Endothelial cell (in vitro differentiated cells): ENCODE data around the gene DLX4. TPM values are rescaled to one million over a fixed set of nuclear protein-coding genes. Genes with fewer than 3 reads are reported as not detected.
A peak's percentile ranks its signal among the peaks of the same experiment; 100 is the strongest.

ENCODE experiments used
- DNase-seq: peaks from one replicate; pipeline ENCODE4 v3.0.0; 2021; ENCODE audit warnings: low spot score
- H3K27ac Mint-ChIP-seq: one replicate; pipeline ENCODE4 v1.8.0; 2021; ENCODE audit warnings: mixed read lengths, inconsistent platforms; ENCODE audit not compliant: unreplicated experiment
- H3K27me3 Mint-ChIP-seq: one replicate; pipeline ENCODE4 v1.8.0; 2021; ENCODE audit warnings: mild to moderate bottlenecking, moderate library complexity, mixed read lengths, inconsistent platforms; ENCODE audit not compliant: unreplicated experiment
- H3K36me3 Mint-ChIP-seq: one replicate; pipeline ENCODE4 v1.8.0; 2021; ENCODE audit warnings: mild to moderate bottlenecking, low read depth, mixed read lengths, inconsistent platforms; ENCODE audit not compliant: unreplicated experiment
- H3K4me1 Mint-ChIP-seq: one replicate; pipeline ENCODE4 v1.8.0; 2021; ENCODE audit warnings: mild to moderate bottlenecking, mixed read lengths, inconsistent platforms; ENCODE audit not compliant: unreplicated experiment
- H3K4me3 Mint-ChIP-seq: one replicate; pipeline ENCODE4 v1.8.0; 2021; ENCODE audit warnings: mild to moderate bottlenecking, mixed read lengths, inconsistent platforms; ENCODE audit not compliant: unreplicated experiment
- H3K9me3 Mint-ChIP-seq: one replicate; pipeline ENCODE4 v1.8.0; 2021; ENCODE audit warnings: mixed read lengths, inconsistent platforms; ENCODE audit not compliant: unreplicated experiment
- CTCF ChIP-seq: fragments of 200-600 bp; sonication (generic); IDR thresholded peaks from one replicate; pipeline ENCODE4 v1.5.0; 2021; ENCODE audit warnings: antibody characterized with exemption; ENCODE audit not compliant: unreplicated experiment
- total RNA-seq: library from RNA; stranded (reverse); fragmentation: NEBNext Ultra II Directional; extraction: Animal tissue kit (Norgen Biotek cat#: 25700); gene quantifications from one replicate; pipeline ENCODE4 v1.2.1, GENCODE V29; 2021; ENCODE audit not compliant: unreplicated experiment

Gene DLX4
- total RNA-seq, 1 donor from 2014 or later: 0.36 TPM

GRCh38 chr17:50021681-50022370 lies 52.8 kb downstream of the DLX4 start:
- no peak for TF ChIP-seq CTCF
- DNase-seq: no peak

GRCh38 chr17:50022463-50023130 lies 53.6 kb downstream of the DLX4 start:
- TF ChIP-seq CTCF: no peak
- Mint-ChIP-seq H3K4me3 (no peak overlapping the region), H3K9me3 (no peaks in the 10 kb centered on the region), H3K27me3 (peaks cover 1% of the 10 kb centered on the region), H3K4me1 (peaks cover 14% of the 10 kb centered on the region), H3K27ac (no peak overlapping the region), H3K36me3 (no peaks in the 10 kb centered on the region)
- no peak for DNase-seq

More at GRCh38 chr17:50021681-50022370, 52.8 kb downstream of the DLX4 start:
- peaks cover 1% of the 10 kb centered on the region for H3K27me3 Mint-ChIP-seq
- peak overlapping the region; percentile 59 for H3K4me3 Mint-ChIP-seq
- H3K9me3 Mint-ChIP-seq: no peaks in the 10 kb centered on the region
- peaks cover 14% of the 10 kb centered on the region for H3K4me1 Mint-ChIP-seq
- H3K36me3 Mint-ChIP-seq: no peaks in the 10 kb centered on the region
- H3K27ac Mint-ChIP-seq: no peak overlapping the region

GRCh38 chr17:50023520-50023919 lies 54.5 kb downstream of the DLX4 start:
- Mint-ChIP-seq H3K4me3 (no peak overlapping the region), H3K27me3 (peaks cover 2% of the 10 kb centered on the region), H3K4me1 (peaks cover 20% of the 10 kb centered on the region)

More at GRCh38 chr17:50023520-50023919, 54.5 kb downstream of the DLX4 start:
- no peak overlapping the region for H3K27ac Mint-ChIP-seq
- no peak for DNase-seq
- no peak for TF ChIP-seq CTCF
- H3K36me3 Mint-ChIP-seq: no peaks in the 10 kb centered on the region
- no peaks in the 10 kb centered on the region for H3K9me3 Mint-ChIP-seq

Other genes with a start within 250 kb of the DLX4 start
- 9.2 TPM for gene FAM117A, start 205.1 kb upstream of the DLX4 start, total RNA-seq
- 307 TPM for gene KAT7, start 180.5 kb upstream of the DLX4 start, total RNA-seq
- gene TAC4, start 121.1 kb upstream of the DLX4 start, total RNA-seq: not detected
- 0.13 TPM for gene DLX3, start 26.0 kb downstream of the DLX4 start, total RNA-seq
- 5.0 TPM for gene ITGA3, start 86.9 kb downstream of the DLX4 start, total RNA-seq
- 37.1 TPM for gene PDK2, start 126.2 kb downstream of the DLX4 start, total RNA-seq
- 82.0 TPM for gene SAMD14, start 161.0 kb downstream of the DLX4 start, total RNA-seq
- 101 TPM for gene PPP1R9B, start 181.5 kb downstream of the DLX4 start, total RNA-seq
- gene SGCA, start 196.8 kb downstream of the DLX4 start, total RNA-seq: not detected
- gene COL1A1, start 232.4 kb downstream of the DLX4 start, total RNA-seq: 6.8 TPM